H1 (cell line): ENCODE results near the gene H2AZ2. TPM values are rescaled to one million over a fixed set of nuclear protein-coding genes. Genes with fewer than 3 reads are reported as not detected.

Source experiments
- CTCF ChIA-PET: fragments of 300-600 bp; sonication (Branson Sonifier 250); formaldehyde crosslinking; loops from one replicate; lab custom pipeline; 2021; ENCODE audit not compliant: partially characterized antibody; lab: Charles Lee
- POLR2A ChIA-PET: fragments of 300-600 bp; sonication (Branson Sonifier 250); formaldehyde crosslinking; loops from one replicate; lab custom pipeline; 2021; ENCODE audit warnings: inconsistent platforms; ENCODE audit not compliant: partially characterized antibody; lab: Charles Lee
- DNase-seq, 2 experiments: peaks; one replicate each; pipeline versions ENCODE4 v3.0.0 to v3.0.0-alpha.2; 2010 to 2022; ENCODE audit warnings: low spot score in 2 of 2, low read depth in 1 of 2, mixed read lengths in 1 of 2
- FAIRE-seq: peaks from 2 replicates; lab custom pipeline; 2011; peaks lifted over from hg19 to GRCh38; lab: Jason Lieb, UNC
- H2AFZ ChIP-seq: 2 replicates; pipeline ENCODE4 v1.8.1; 2012; ENCODE audit warnings: low read length, inconsistent platforms
- H2AK5ac ChIP-seq: 2 replicates; pipeline ENCODE4 v1.6.1; 2013; ENCODE audit warnings: low read depth, low read length
- H2BK120ac ChIP-seq: replicated peaks from 2 replicates; pipeline ENCODE3; 2013; ENCODE audit warnings: low read depth, low read length, inconsistent platforms
- H2BK12ac ChIP-seq: 2 replicates; pipeline ENCODE4 v1.6.1; 2013; ENCODE audit warnings: low read depth, low read length
- H2BK15ac ChIP-seq: 2 replicates; pipeline ENCODE4 v1.6.1; 2013; ENCODE audit warnings: low read length
- H2BK20ac ChIP-seq: 2 replicates; pipeline ENCODE4 v1.6.1; 2013; ENCODE audit warnings: low read length
- H2BK5ac ChIP-seq: 2 replicates; pipeline ENCODE4 v1.6.1; 2013; ENCODE audit warnings: low read depth, low read length
- H3K14ac ChIP-seq: 2 replicates; pipeline ENCODE4 v1.6.1; 2013; ENCODE audit warnings: inconsistent platforms; ENCODE audit not compliant: insufficient read length
- H3K18ac ChIP-seq: 2 replicates; pipeline ENCODE4 v1.6.1; 2013; ENCODE audit warnings: low read length; ENCODE audit errors: extremely low read depth
- H3K23ac ChIP-seq: 2 replicates; pipeline ENCODE4 v1.6.1; 2013; ENCODE audit warnings: inconsistent platforms; ENCODE audit not compliant: insufficient read length
- H3K23me2 ChIP-seq: 2 replicates; pipeline ENCODE4 v1.6.1; 2013; ENCODE audit warnings: low read depth, low read length
- H3K27ac ChIP-seq: 2 replicates; pipeline ENCODE4 v1.6.1; 2011; ENCODE audit warnings: low read depth, low read length, inconsistent platforms
- H3K27me3 ChIP-seq, 4 experiments: replicated peaks in 1 of 4; 1 replicate in 1 of 4; 2 replicates in 3 of 4; pipeline versions ENCODE4 v1.6.1 to v1.8.1; 2011 to 2013; ENCODE audit warnings: low read length in 3 of 4, mild to moderate bottlenecking in 3 of 4, inconsistent platforms in 2 of 4, mixed read lengths in 2 of 4, moderate library complexity in 1 of 4; ENCODE audit not compliant: control insufficient read depth in 3 of 4, insufficient read depth in 3 of 4; ENCODE audit errors: extremely low read depth in 1 of 4
- H3K36me3 ChIP-seq, 4 experiments: 2 replicates each; pipeline versions ENCODE4 v1.6.1 to v1.8.1; 2011 to 2013; ENCODE audit warnings: mild to moderate bottlenecking in 4 of 4, low read length in 3 of 4, moderate library complexity in 2 of 4, control low read depth in 1 of 4, inconsistent platforms in 1 of 4; ENCODE audit not compliant: insufficient read depth in 4 of 4, control insufficient read depth in 2 of 4
- H3K4ac ChIP-seq: replicated peaks from 2 replicates; pipeline ENCODE3; 2013; ENCODE audit warnings: low read length, low read depth, mixed read lengths, inconsistent platforms; ENCODE audit not compliant: insufficient read length
- H3K4me1 ChIP-seq, 4 experiments: replicated peaks in 1 of 4; 1 replicate in 1 of 4; 2 replicates in 3 of 4; pipeline versions ENCODE4 v1.6.1 to v1.8.1; 2011 to 2013; ENCODE audit warnings: low read length in 3 of 4, inconsistent platforms in 2 of 4, mixed read lengths in 1 of 4; ENCODE audit not compliant: insufficient read depth in 4 of 4, control insufficient read depth in 3 of 4
- H3K4me2 ChIP-seq, 2 experiments: 2 replicates each; pipeline versions ENCODE4 v1.6.1 to v1.8.1; 2011 to 2013; ENCODE audit warnings: low read depth in 2 of 2, low read length in 2 of 2, control low read depth in 1 of 2, inconsistent platforms in 1 of 2, mild to moderate bottlenecking in 1 of 2; ENCODE audit not compliant: insufficient read depth in 1 of 2
- H3K4me3 ChIP-seq, 4 experiments: fragments of 200-600, 300-600 bp in 1 of 4; sonication (generic), shearing (Covaris generic), sonication (Bioruptor Twin) in 1 of 4; 2 replicates each; pipeline versions ENCODE4 v1.5.1 to v1.8.1; 2011 to 2016; ENCODE audit warnings: low read length in 4 of 4, low read depth in 3 of 4, control low read depth in 2 of 4, inconsistent platforms in 2 of 4, mild to moderate bottlenecking in 2 of 4, mixed read lengths in 1 of 4, moderate library complexity in 1 of 4; ENCODE audit not compliant: insufficient read depth in 2 of 4; ENCODE audit errors: extremely low read depth in 1 of 4
- H3K56ac ChIP-seq: replicated peaks from 2 replicates; pipeline ENCODE3; 2013; ENCODE audit warnings: low read depth, mild to moderate bottlenecking, mixed read lengths, low read length, inconsistent platforms; ENCODE audit not compliant: insufficient read length
- H3K79me1 ChIP-seq: 2 replicates; pipeline ENCODE4 v1.6.1; 2013; ENCODE audit warnings: low read depth, low read length, control low read depth
- H3K79me2 ChIP-seq, 2 experiments: 2 replicates each; pipeline versions ENCODE4 v1.6.1 to v1.8.1; 2012 to 2013; ENCODE audit warnings: low read length in 2 of 2, mild to moderate bottlenecking in 2 of 2, inconsistent platforms in 1 of 2; ENCODE audit not compliant: insufficient read depth in 2 of 2, control insufficient read depth in 1 of 2
- H3K9ac ChIP-seq, 4 experiments: replicated peaks in 1 of 4; 1 replicate in 1 of 4; 2 replicates in 3 of 4; pipeline versions ENCODE4 v1.6.1 to v1.8.1; 2011 to 2013; ENCODE audit warnings: low read depth in 3 of 4, low read length in 3 of 4, control low read depth in 2 of 4, mild to moderate bottlenecking in 2 of 4, moderate library complexity in 2 of 4, inconsistent platforms in 1 of 4; ENCODE audit errors: extremely low read depth in 1 of 4
- H3K9me3 ChIP-seq, 2 experiments: 2 replicates each; pipeline versions ENCODE4 v1.6.1 to v1.8.1; 2012 to 2013; ENCODE audit warnings: mild to moderate bottlenecking in 2 of 2, moderate library complexity in 2 of 2, control low read depth in 1 of 2, inconsistent platforms in 1 of 2, low read depth in 1 of 2, low read length in 1 of 2, mixed read lengths in 1 of 2; ENCODE audit not compliant: insufficient read depth in 2 of 2
- H4K20me1 ChIP-seq, 2 experiments: replicated peaks in 1 of 2; 2 replicates each; pipeline versions ENCODE3 to v1.8.1; 2011 to 2013; ENCODE audit warnings: inconsistent platforms in 2 of 2, low read length in 2 of 2, mild to moderate bottlenecking in 1 of 2; ENCODE audit not compliant: insufficient read depth in 2 of 2, control insufficient read depth in 1 of 2
- H4K5ac ChIP-seq: 2 replicates; pipeline ENCODE4 v1.6.1; 2013; ENCODE audit warnings: low read length, low read depth, mixed read lengths, inconsistent platforms; ENCODE audit not compliant: insufficient read length
- H4K8ac ChIP-seq: 2 replicates; pipeline ENCODE4 v1.8.0; 2013; ENCODE audit warnings: mild to moderate bottlenecking, moderate library complexity, low read length, inconsistent platforms; ENCODE audit not compliant: insufficient read depth; ENCODE audit errors: extremely low read depth
- H4K91ac ChIP-seq: replicated peaks from 2 replicates; pipeline ENCODE3; 2013; ENCODE audit warnings: low read length, mixed read lengths, inconsistent platforms; ENCODE audit not compliant: insufficient read length
- CTBP2 ChIP-seq: IDR thresholded peaks from 2 replicates; pipeline ENCODE4 v1.7.0; 2011; ENCODE audit warnings: borderline replicate concordance, mild to moderate bottlenecking, moderate library complexity, mixed read lengths, low read length; ENCODE audit not compliant: insufficient read depth, insufficient read length
- RAD21 ChIP-seq, 2 experiments: IDR thresholded peaks in 1 of 2; conservative IDR thresholded peaks in 1 of 2; 2 replicates each; pipeline ENCODE4 v1.6.1; 2011; ENCODE audit warnings: low read depth in 2 of 2, low read length in 2 of 2, improper control_type of control experiment in 1 of 2, inconsistent platforms in 1 of 2, mild to moderate bottlenecking in 1 of 2, moderate library complexity in 1 of 2
- WGBS, 2 experiments: shearing (Covaris generic) in 1 of 2; methylation state at CpG; one replicate each; pipeline versions ENCODE4 v1.1.6 to v1.1.7; 2013 to 2015; ENCODE audit warnings: low lambda C conversion rate in 2 of 2, mixed read lengths in 2 of 2, inconsistent platforms in 1 of 2, low coverage in 1 of 2, missing lambda C conversion rate in 1 of 2; ENCODE audit not compliant: insufficient replicate concordance in 2 of 2, insufficient coverage in 1 of 2, insufficient read length in 1 of 2; ENCODE audit errors: extremely low coverage in 1 of 2, missing lambda C conversion rate in 1 of 2; 5-methylcytosine and 5-hydroxymethylcytosine counted together
- polyA plus RNA-seq, 7 experiments: library from polyadenylated mRNA; depleted of rRNA in 3 of 7; stranded (reverse) in 5 of 7; unstranded in 2 of 7; fragments of >200 nt in 5 of 7; fragments of 200-250 nt in 2 of 7; gene quantifications; 1 replicate in 5 of 7; 2 replicates in 1 of 7; 4 replicates in 1 of 7; pipeline versions ENCODE4 v1.2.1 to v1.2.3, GENCODE V29; 2011 to 2013; ENCODE audit warnings: missing spikeins in 2 of 7, mixed read lengths in 2 of 7
- total RNA-seq: library from RNA; stranded (reverse); fragmentation: NEBNext Ultra II Directional; extraction: Animal tissue kit (Norgen Biotek cat#: 25700); gene quantifications from 2 replicates; pipeline ENCODE4 v1.2.1, GENCODE V29; 2021

Gene H2AZ2
- total and polyA plus RNA-seq, 2 of the 8 experiments (the other 6 are each of a cell fraction or from before 2014, with no cell fraction given) = 168 to 187 TPM

GRCh38 chr7:44814919-44815318 lies 33.0 kb downstream of the H2AZ2 start:
- H3K18ac ChIP-seq = no peak overlapping the region
- DNase-seq = no peak
- H4K20me1 ChIP-seq = no peaks in the 10 kb centered on the region
- H2AFZ ChIP-seq = no peak overlapping the region
- H3K27ac ChIP-seq = no peak overlapping the region
- H4K8ac ChIP-seq = no peak overlapping the region
- H4K91ac ChIP-seq = no peak overlapping the region
- H3K36me3 ChIP-seq = no peaks in the 10 kb centered on the region
- H3K27me3 ChIP-seq = no peaks in the 10 kb centered on the region
- H2AK5ac ChIP-seq = no peak overlapping the region
- no peaks in the 10 kb centered on the region for H3K9me3 ChIP-seq
- no peak overlapping the region for H4K5ac ChIP-seq
- ChIA-PET POLR2A (interaction anchor here (0.9 kb wide), 1 partner anchor 15 kb away, joined by 3 read pairs; no protein-coding TSS in a partner anchor), CTCF (no interaction called here)
- H3K4ac ChIP-seq = no peak overlapping the region
- H2BK120ac ChIP-seq = no peak overlapping the region
- no peaks in the 10 kb centered on the region for H3K4me1 ChIP-seq
- H3K4me3 ChIP-seq = no peak overlapping the region
- H3K4me2 ChIP-seq = no peak overlapping the region
- no peaks in the 10 kb centered on the region for H3K79me1 ChIP-seq
- H3K56ac ChIP-seq = no peak overlapping the region
- H3K23ac ChIP-seq = no peak overlapping the region
- H3K23me2 ChIP-seq = no peaks in the 10 kb centered on the region
- H2BK5ac ChIP-seq = no peak overlapping the region
- no peak overlapping the region for H2BK12ac ChIP-seq
- no peak overlapping the region for H3K9ac ChIP-seq
- TF ChIP-seq CTBP2 = no peak
- TF ChIP-seq RAD21 (IDR thresholded peaks at IDR 0.05 in 1 of 2, conservative IDR thresholded peaks at IDR 0.05 in 1 of 2; ENCODE audit: low read depth in 2 of 2, low read length in 2 of 2) = peak; percentile 18 to 39; a peak in 3 of 4 replicates
- no peak overlapping the region for H2BK15ac ChIP-seq
- WGBS, 2 experiments = 78% methylated on average over 2 of the region's 2 CpGs; no CpG with 5 or more reads in 1 of the 2 experiments
- H3K14ac ChIP-seq = no peak overlapping the region
- no peak overlapping the region for H2BK20ac ChIP-seq
- no peak for FAIRE-seq
- no peaks in the 10 kb centered on the region for H3K79me2 ChIP-seq
